ENCODE measurements around the gene ARHGAP19. TPM values are rescaled to one million over a fixed set of nuclear protein-coding genes. Genes with fewer than 3 reads are reported as not detected.

ARHGAP19 gene
- total RNA-seq, 1 donor from 2014 or later: 15.4 TPM

GRCh38 chr10:97250952-97251351 lies 41.5 kb downstream of the ARHGAP19 start:
- ATAC-seq: no peak
- Histone ChIP-seq H3K27me3 (ENCODE audit: low read depth) (no peaks in the 10 kb centered on the region), H3K36me3 (peaks cover 56% of the 10 kb centered on the region), H3K4me3 (no peak overlapping the region), H3K4me1 (no peaks in the 10 kb centered on the region), H3K27ac (no peak overlapping the region), H3K9me3 (no peaks in the 10 kb centered on the region)
- intact Hi-C loops (cut with DNase I): no loop called here
- no peak for TF ChIP-seq CTCF (IDR thresholded peaks at IDR 0.05)
- DNase-seq: no peak

GRCh38 chr10:97243836-97244235 lies 48.6 kb downstream of the ARHGAP19 start:
- intact Hi-C loops (cut with DNase I): no loop called here
- Histone ChIP-seq H3K36me3 (peaks cover 73% of the 10 kb centered on the region), H3K4me3 (no peak overlapping the region), H3K4me1 (no peaks in the 10 kb centered on the region), H3K27ac (no peak overlapping the region), H3K27me3 (ENCODE audit: low read depth) (no peaks in the 10 kb centered on the region), H3K9me3 (no peaks in the 10 kb centered on the region)
- no peak for DNase-seq
- no peak for ATAC-seq
- no peak for TF ChIP-seq CTCF (IDR thresholded peaks at IDR 0.05)

- TF ChIP-seq CTCF (IDR thresholded peaks at IDR 0.05): no peak
- peaks cover 55% of the 10 kb centered on the region for H3K36me3 ChIP-seq
Measured at GRCh38 chr10:97238855-97239254, 53.6 kb downstream of the ARHGAP19 start.

GRCh38 chr10:97235353-97235752 lies 57.1 kb downstream of the ARHGAP19 start:
- Histone ChIP-seq H3K27me3 (ENCODE audit: low read depth) (no peaks in the 10 kb centered on the region), H3K4me3 (no peak overlapping the region), H3K27ac (no peak overlapping the region), H3K36me3 (peaks cover 32% of the 10 kb centered on the region), H3K9me3 (no peaks in the 10 kb centered on the region), H3K4me1 (no peaks in the 10 kb centered on the region)
- no peak for TF ChIP-seq CTCF (IDR thresholded peaks at IDR 0.05)
- DNase-seq (no peak), ATAC-seq (no peak)
- intact Hi-C loops (cut with DNase I): no loop called here

More at GRCh38 chr10:97238855-97239254, 53.6 kb downstream of the ARHGAP19 start:
- ATAC-seq (no peak), DNase-seq (no peak)
- Histone ChIP-seq H3K27me3 (ENCODE audit: low read depth) (no peaks in the 10 kb centered on the region), H3K4me1 (no peaks in the 10 kb centered on the region), H3K4me3 (no peak overlapping the region), H3K9me3 (no peaks in the 10 kb centered on the region), H3K27ac (no peak overlapping the region)
- intact Hi-C loops (cut with DNase I): no loop called here

GRCh38 chr10:97234400-97234799 lies 58.0 kb downstream of the ARHGAP19 start:
- Histone ChIP-seq H3K9me3 (no peaks in the 10 kb centered on the region), H3K27me3 (ENCODE audit: low read depth) (no peaks in the 10 kb centered on the region), H3K27ac (no peak overlapping the region), H3K4me3 (no peak overlapping the region), H3K36me3 (peaks cover 31% of the 10 kb centered on the region), H3K4me1 (no peaks in the 10 kb centered on the region)
- peak; percentile 52 for TF ChIP-seq CTCF (IDR thresholded peaks at IDR 0.05)
- ATAC-seq (no peak), DNase-seq (no peak)
- intact Hi-C loops (cut with DNase I): no loop called here

GRCh38 chr10:97230146-97230545 lies 62.3 kb downstream of the ARHGAP19 start:
- peaks cover 44% of the 10 kb centered on the region for H3K36me3 ChIP-seq
- no peaks in the 10 kb centered on the region for H3K4me1 ChIP-seq
- ATAC-seq (no peak), DNase-seq (no peak)
- TF ChIP-seq CTCF (IDR thresholded peaks at IDR 0.05): no peak
- no peaks in the 10 kb centered on the region for H3K27me3 ChIP-seq (ENCODE audit: low read depth)
- H3K27ac ChIP-seq: no peak overlapping the region
- H3K4me3 ChIP-seq: no peak overlapping the region
- no peaks in the 10 kb centered on the region for H3K9me3 ChIP-seq
- intact Hi-C loops (cut with DNase I): no loop called here
